ENCODE results near the gene DNAJC5G. TPM values are rescaled to one million over a fixed set of nuclear protein-coding genes. Genes with fewer than 3 reads are reported as not detected.
A peak's percentile ranks its signal among the peaks of the same experiment; 100 is the strongest.

Gene DNAJC5G
- total and polyA plus RNA-seq, 2 of the 13 experiments (the other 11 are each of a cell fraction or from before 2014, with no cell fraction given): 0.05 TPM; not detected in 1

GRCh38 chr2:27322766-27323595, 47.7 kb downstream of the DNAJC5G start, which contains the start of gene MPV17 (continued):
- TF ChIP-seq KIAA2018 (CRISPR knock-in tag; IDR thresholded peaks at IDR 0.05; ENCODE audit: borderline replicate concordance) (no peak), NCOA5 (CRISPR knock-in tag; IDR thresholded peaks at IDR 0.05) (no peak), ZNF691 (CRISPR knock-in tag; IDR thresholded peaks at IDR 0.05; ENCODE audit: borderline replicate concordance, low read depth) (peak; percentile 85; the same call in 1 of the 2 replicates), GLI4 (CRISPR knock-in tag; IDR thresholded peaks at IDR 0.05; ENCODE audit: borderline replicate concordance) (0 out of 2 replicates have a peak, but pooled peaks have one; percentile 34), ZNF567 (CRISPR knock-in tag; IDR thresholded peaks at IDR 0.05; ENCODE audit: borderline replicate concordance) (0 out of 2 replicates have a peak, but pooled peaks have one; percentile 24), NAIF1 (CRISPR knock-in tag; IDR thresholded peaks at IDR 0.05; ENCODE audit: borderline replicate concordance) (peak; percentile 84), NKX3-1 (CRISPR knock-in tag; IDR thresholded peaks at IDR 0.05) (peak; percentile 82; the same call in 1 of the 2 replicates), TFDP1 (CRISPR knock-in tag; IDR thresholded peaks at IDR 0.05; ENCODE audit: borderline replicate concordance) (peak; percentile 93), TSC22D2 (CRISPR knock-in tag; IDR thresholded peaks at IDR 0.05; ENCODE audit: borderline replicate concordance) (peak; percentile 88; the same call in 1 of the 2 replicates), KAT8 (CRISPR knock-in tag; IDR thresholded peaks at IDR 0.05) (peak; percentile 96), REXO4 (CRISPR knock-in tag; IDR thresholded peaks at IDR 0.05; ENCODE audit: borderline replicate concordance) (0 out of 2 replicates have a peak, but pooled peaks have one; percentile 54), ATRX (CRISPR knock-in tag; IDR thresholded peaks at IDR 0.05; ENCODE audit: borderline replicate concordance) (no peak), NRL (CRISPR knock-in tag; IDR thresholded peaks at IDR 0.05; ENCODE audit: borderline replicate concordance) (peak; percentile 97), TAF15 (IDR thresholded peaks at IDR 0.05; ENCODE audit: low read depth, low read length, poor library complexity, severe bottlenecking) (peak; percentile 78), ZNF468 (CRISPR knock-in tag; IDR thresholded peaks at IDR 0.05) (peak; percentile 74; the same call in 1 of the 2 replicates)
